Activated T-helper 17 cell treated with anti-CD3 and anti-CD28 coated beads, Interleukin-2, amount 50 U/mL, for 72 hours (primary cell): Measurements from ENCODE around the gene MSI2. TPM values are rescaled to one million over a fixed set of nuclear protein-coding genes. Genes with fewer than 3 reads are reported as not detected.

Source experiments
- ATAC-seq: fragments of 150-1000 bp; cut with Tn5 transposase; replicated peaks from 2 replicates; pipeline ENCODE4 v1.10.0; 2021; ENCODE audit warnings: mild to moderate bottlenecking, moderate library complexity
- H3K27ac Mint-ChIP-seq: one replicate; pipeline ENCODE4 v1.8.0; 2022; ENCODE audit warnings: mixed read lengths
- H3K27me3 Mint-ChIP-seq: one replicate; pipeline ENCODE4 v1.8.0; 2022; ENCODE audit warnings: mixed read lengths
- H3K36me3 Mint-ChIP-seq: one replicate; pipeline ENCODE4 v1.8.0; 2022; ENCODE audit warnings: low read depth, mild to moderate bottlenecking, mixed read lengths
- H3K4me1 Mint-ChIP-seq: one replicate; pipeline ENCODE4 v1.8.0; 2022; ENCODE audit warnings: mixed read lengths
- H3K4me3 Mint-ChIP-seq: one replicate; pipeline ENCODE4 v1.8.0; 2022; ENCODE audit warnings: mild to moderate bottlenecking, mixed read lengths
- H3K9me3 Mint-ChIP-seq: one replicate; pipeline ENCODE4 v1.8.0; 2022; ENCODE audit warnings: mixed read lengths
- total RNA-seq, 2 donors: library from RNA; stranded (reverse); gene quantifications; one replicate each; pipeline ENCODE4 v1.2.3, GENCODE V29; 2022

Gene MSI2
- total RNA-seq, 2 donors from 2014 or later, result 96.3 to 128 TPM

- Mint-ChIP-seq H3K9me3 (no peaks in the 10 kb centered on the region), H3K4me3 (no peak overlapping the region), H3K36me3 (peaks cover 35% of the 10 kb centered on the region), H3K4me1 (peaks cover 26% of the 10 kb centered on the region), H3K27me3 (no peaks in the 10 kb centered on the region), H3K27ac (no peak overlapping the region)
- no peak for ATAC-seq
Measured at GRCh38 chr17:57338257-57338914, 82.1 kb downstream of the MSI2 start.

- H3K4me1 Mint-ChIP-seq, result peaks cover 34% of the 10 kb centered on the region
- H3K27ac Mint-ChIP-seq, result no peak overlapping the region
- no peaks in the 10 kb centered on the region for H3K27me3 Mint-ChIP-seq
- no peak for ATAC-seq
- H3K9me3 Mint-ChIP-seq, result no peaks in the 10 kb centered on the region
- H3K36me3 Mint-ChIP-seq, result peaks cover 40% of the 10 kb centered on the region
- H3K4me3 Mint-ChIP-seq, result no peak overlapping the region
Measured at GRCh38 chr17:57340160-57340981, 84.0 kb downstream of the MSI2 start.

GRCh38 chr17:57341611-57342540, 85.6 kb downstream of the MSI2 start:
- no peak for ATAC-seq
- H3K4me3 Mint-ChIP-seq, result no peak overlapping the region

GRCh38 chr17:57342963-57343589, 86.8 kb downstream of the MSI2 start:
- no peak for ATAC-seq
- Mint-ChIP-seq H3K4me1 (peaks cover 38% of the 10 kb centered on the region), H3K9me3 (no peaks in the 10 kb centered on the region), H3K27ac (no peak overlapping the region), H3K4me3 (no peak overlapping the region), H3K27me3 (no peaks in the 10 kb centered on the region), H3K36me3 (peaks cover 63% of the 10 kb centered on the region)

More at GRCh38 chr17:57341611-57342540, 85.6 kb downstream of the MSI2 start:
- peaks cover 52% of the 10 kb centered on the region for H3K36me3 Mint-ChIP-seq
- no peaks in the 10 kb centered on the region for H3K27me3 Mint-ChIP-seq
- peak overlapping the region; percentile 57 for H3K27ac Mint-ChIP-seq
- no peaks in the 10 kb centered on the region for H3K9me3 Mint-ChIP-seq
- peaks cover 29% of the 10 kb centered on the region for H3K4me1 Mint-ChIP-seq

- ATAC-seq, result no peak
- no peak overlapping the region for H3K4me3 Mint-ChIP-seq
- no peaks in the 10 kb centered on the region for H3K9me3 Mint-ChIP-seq
- peaks cover 38% of the 10 kb centered on the region for H3K4me1 Mint-ChIP-seq
- H3K27ac Mint-ChIP-seq, result no peak overlapping the region
- no peaks in the 10 kb centered on the region for H3K27me3 Mint-ChIP-seq
- peaks cover 70% of the 10 kb centered on the region for H3K36me3 Mint-ChIP-seq
Measured at GRCh38 chr17:57343717-57344116, 87.4 kb downstream of the MSI2 start.

GRCh38 chr17:57344261-57344660, 87.9 kb downstream of the MSI2 start:
- peaks cover 74% of the 10 kb centered on the region for H3K36me3 Mint-ChIP-seq
- no peak overlapping the region for H3K27ac Mint-ChIP-seq
- H3K27me3 Mint-ChIP-seq, result no peaks in the 10 kb centered on the region
- H3K4me3 Mint-ChIP-seq, result no peak overlapping the region
- no peaks in the 10 kb centered on the region for H3K9me3 Mint-ChIP-seq
- peaks cover 35% of the 10 kb centered on the region for H3K4me1 Mint-ChIP-seq
- ATAC-seq, result no peak

- Mint-ChIP-seq H3K9me3 (no peaks in the 10 kb centered on the region), H3K27me3 (no peaks in the 10 kb centered on the region)
Measured at GRCh38 chr17:57349541-57350247, 93.4 kb downstream of the MSI2 start.

GRCh38 chr17:57350266-57350665, 93.9 kb downstream of the MSI2 start:
- Mint-ChIP-seq H3K27ac (peak overlapping the region; percentile 52), H3K27me3 (no peaks in the 10 kb centered on the region), H3K4me3 (no peak overlapping the region), H3K9me3 (no peaks in the 10 kb centered on the region), H3K4me1 (peaks cover 40% of the 10 kb centered on the region), H3K36me3 (peaks cover 73% of the 10 kb centered on the region)
- ATAC-seq, result no peak

More at GRCh38 chr17:57349541-57350247, 93.4 kb downstream of the MSI2 start:
- Mint-ChIP-seq H3K4me3 (no peak overlapping the region), H3K27ac (no peak overlapping the region), H3K36me3 (peaks cover 70% of the 10 kb centered on the region), H3K4me1 (peaks cover 35% of the 10 kb centered on the region)
- ATAC-seq, result no peak

GRCh38 chr17:57352665-57353175, 96.4 kb downstream of the MSI2 start:
- H3K4me1 Mint-ChIP-seq, result peaks cover 48% of the 10 kb centered on the region
- no peaks in the 10 kb centered on the region for H3K9me3 Mint-ChIP-seq
- H3K36me3 Mint-ChIP-seq, result peaks cover 54% of the 10 kb centered on the region
- ATAC-seq, result no peak
- H3K4me3 Mint-ChIP-seq, result no peak overlapping the region
- peak overlapping the region; percentile 29 for H3K27ac Mint-ChIP-seq
- H3K27me3 Mint-ChIP-seq, result no peaks in the 10 kb centered on the region

GRCh38 chr17:57354673-57355072, 98.3 kb downstream of the MSI2 start:
- H3K4me1 Mint-ChIP-seq, result peaks cover 51% of the 10 kb centered on the region
- H3K27ac Mint-ChIP-seq, result peak overlapping the region; percentile 49
- no peak for ATAC-seq
- H3K4me3 Mint-ChIP-seq, result no peak overlapping the region
- H3K36me3 Mint-ChIP-seq, result peaks cover 36% of the 10 kb centered on the region
- H3K9me3 Mint-ChIP-seq, result no peaks in the 10 kb centered on the region
- H3K27me3 Mint-ChIP-seq, result no peaks in the 10 kb centered on the region

GRCh38 chr17:57355090-57355859, 99.0 kb downstream of the MSI2 start:
- no peak for ATAC-seq
- H3K36me3 Mint-ChIP-seq, result peaks cover 30% of the 10 kb centered on the region
- H3K4me3 Mint-ChIP-seq, result no peak overlapping the region
- peaks cover 51% of the 10 kb centered on the region for H3K4me1 Mint-ChIP-seq
- no peaks in the 10 kb centered on the region for H3K9me3 Mint-ChIP-seq
- H3K27ac Mint-ChIP-seq, result peak overlapping the region; percentile 8
- H3K27me3 Mint-ChIP-seq, result no peaks in the 10 kb centered on the region

- Mint-ChIP-seq H3K4me1 (peaks cover 42% of the 10 kb centered on the region), H3K27me3 (no peaks in the 10 kb centered on the region), H3K9me3 (no peaks in the 10 kb centered on the region), H3K27ac (no peak overlapping the region), H3K36me3 (peaks cover 22% of the 10 kb centered on the region), H3K4me3 (no peak overlapping the region)
- ATAC-seq, result no peak
Measured at GRCh38 chr17:57356153-57356718, 99.9 kb downstream of the MSI2 start.
